SU-DHL-6 (cell line): Measurements from ENCODE around the gene LHFPL4.

Experiments used
- CTCF ChIP-seq: fragments of 200-600 bp; sonication (generic); IDR thresholded peaks from one replicate; pipeline ENCODE4 v1.5.1; 2017; ENCODE audit warnings: antibody characterized with exemption, mild to moderate bottlenecking, low read length, moderate library complexity; ENCODE audit not compliant: insufficient read depth, poor library complexity, severe bottlenecking
- EZH2phosphoT487 ChIP-seq: fragments of 200-600 bp; sonication (generic), shearing (Covaris generic); conservative IDR thresholded peaks from 2 replicates; pipeline ENCODE4 v1.6.1; 2018; ENCODE audit warnings: mild to moderate bottlenecking, antibody characterized with exemption, low read length, moderate library complexity, mixed read lengths

GRCh38 chr3:9525078-9525477, 28.5 kb downstream of the LHFPL4 start:
- TF ChIP-seq CTCF, result no peak
- TF ChIP-seq EZH2phosphoT487, result no peak
